ENCODE measurements around the gene NUP210. TPM values are rescaled to one million over a fixed set of nuclear protein-coding genes. Genes with fewer than 3 reads are reported as not detected.

Gene NUP210
- total RNA-seq, 2 experiments from 2014 or later = 196 to 204 TPM

GRCh38 chr3:13333236-13333897 is 86.8 kb downstream of the NUP210 start:
- DNase-seq = no peak
- no peaks in the 10 kb centered on the region for H3K9me3 Mint-ChIP-seq
- peak overlapping the region; percentile 1 for H3K27ac Mint-ChIP-seq
- ChIA-PET POLR2A (no interaction called here), CTCF (interaction anchor here (1.4 kb wide), 1 partner anchor 18 kb away, joined by 3 read pairs; no protein-coding TSS in a partner anchor)
- peaks cover 73% of the 10 kb centered on the region for H3K36me3 Mint-ChIP-seq (ENCODE audit: low read depth)
- no peaks in the 10 kb centered on the region for H3K27me3 Mint-ChIP-seq
- H3K4me3 Mint-ChIP-seq = no peak overlapping the region
- H3K4me1 Mint-ChIP-seq = no peaks in the 10 kb centered on the region

- no peak overlapping the region for H3K4me3 Mint-ChIP-seq
- H3K27ac Mint-ChIP-seq = peak overlapping the region; percentile 83
- no peak for DNase-seq
- ChIA-PET POLR2A (no interaction called here), CTCF (no interaction called here)
- H3K9me3 Mint-ChIP-seq = no peaks in the 10 kb centered on the region
- no peaks in the 10 kb centered on the region for H3K4me1 Mint-ChIP-seq
- H3K27me3 Mint-ChIP-seq = no peaks in the 10 kb centered on the region
- H3K36me3 Mint-ChIP-seq (ENCODE audit: low read depth) = peaks cover 70% of the 10 kb centered on the region
Observed at GRCh38 chr3:13332740-13333139, 87.4 kb downstream of the NUP210 start.

GRCh38 chr3:13332158-13332557 is 88.0 kb downstream of the NUP210 start:
- Mint-ChIP-seq H3K9me3 (no peaks in the 10 kb centered on the region), H3K27me3 (no peaks in the 10 kb centered on the region), H3K36me3 (ENCODE audit: low read depth) (peaks cover 67% of the 10 kb centered on the region), H3K4me1 (no peaks in the 10 kb centered on the region), H3K27ac (peak overlapping the region; percentile 83), H3K4me3 (no peak overlapping the region)
- DNase-seq = no peak
- CTCF ChIA-PET = no interaction called here
- POLR2A ChIA-PET = no interaction called here

- Mint-ChIP-seq H3K9me3 (no peaks in the 10 kb centered on the region), H3K4me1 (no peaks in the 10 kb centered on the region), H3K27ac (peak overlapping the region; percentile 25), H3K4me3 (no peak overlapping the region), H3K27me3 (no peaks in the 10 kb centered on the region), H3K36me3 (ENCODE audit: low read depth) (peaks cover 73% of the 10 kb centered on the region)
- ChIA-PET POLR2A (no interaction called here), CTCF (interaction anchor here (1.1 kb wide), 1 partner anchor 17 kb away, joined by 3 read pairs; no protein-coding TSS in a partner anchor)
- DNase-seq = no peak
Observed at GRCh38 chr3:13329746-13330145, 90.4 kb downstream of the NUP210 start.

GRCh38 chr3:13325892-13326443 is 94.2 kb downstream of the NUP210 start:
- no peak for DNase-seq
- H3K4me3 Mint-ChIP-seq = no peak overlapping the region
- CTCF ChIA-PET = interaction anchor here (0.6 to 1.5 kb wide), 4 partner anchors 9 to 170 kb away, joined by 3 read pairs; no protein-coding TSS in a partner anchor
- no peaks in the 10 kb centered on the region for H3K9me3 Mint-ChIP-seq
- H3K36me3 Mint-ChIP-seq (ENCODE audit: low read depth) = peaks cover 67% of the 10 kb centered on the region
- no peaks in the 10 kb centered on the region for H3K27me3 Mint-ChIP-seq
- no peak overlapping the region for H3K27ac Mint-ChIP-seq
- H3K4me1 Mint-ChIP-seq = no peaks in the 10 kb centered on the region
- POLR2A ChIA-PET = no interaction called here

GRCh38 chr3:13324835-13325501 is 95.2 kb downstream of the NUP210 start:
- H3K36me3 Mint-ChIP-seq (ENCODE audit: low read depth) = peaks cover 64% of the 10 kb centered on the region
- H3K27ac Mint-ChIP-seq = no peak overlapping the region
- no peaks in the 10 kb centered on the region for H3K27me3 Mint-ChIP-seq
- no peaks in the 10 kb centered on the region for H3K4me1 Mint-ChIP-seq
- no peak overlapping the region for H3K4me3 Mint-ChIP-seq
- CTCF ChIA-PET = interaction anchor here (0.8 kb wide), 1 partner anchor 171 kb away, joined by 3 read pairs; no protein-coding TSS in a partner anchor
- no peak for DNase-seq
- no peaks in the 10 kb centered on the region for H3K9me3 Mint-ChIP-seq
- POLR2A ChIA-PET = no interaction called here

GRCh38 chr3:13323822-13324221 is 96.3 kb downstream of the NUP210 start:
- Mint-ChIP-seq H3K4me3 (no peak overlapping the region), H3K9me3 (no peaks in the 10 kb centered on the region), H3K4me1 (no peaks in the 10 kb centered on the region), H3K27me3 (no peaks in the 10 kb centered on the region), H3K27ac (no peak overlapping the region), H3K36me3 (ENCODE audit: low read depth) (peaks cover 63% of the 10 kb centered on the region)
- CTCF ChIA-PET = interaction anchor here (0.8 to 1.6 kb wide), 3 partner anchors 10 to 129 kb away, joined by 3 read pairs; no protein-coding TSS in a partner anchor
- POLR2A ChIA-PET = no interaction called here
- no peak for DNase-seq

- Mint-ChIP-seq H3K4me3 (no peak overlapping the region), H3K27me3 (no peaks in the 10 kb centered on the region), H3K9me3 (no peaks in the 10 kb centered on the region), H3K36me3 (ENCODE audit: low read depth) (peaks cover 66% of the 10 kb centered on the region), H3K4me1 (no peaks in the 10 kb centered on the region), H3K27ac (no peak overlapping the region)
- ChIA-PET POLR2A (no interaction called here), CTCF (interaction anchor here (1.1 to 1.4 kb wide), 2 partner anchors 14 to 32 kb away, joined by 3 read pairs; no protein-coding TSS in a partner anchor)
- DNase-seq = no peak
Observed at GRCh38 chr3:13322324-13322723, 97.8 kb downstream of the NUP210 start.

- H3K27ac Mint-ChIP-seq = no peak overlapping the region
- POLR2A ChIA-PET = no interaction called here
- no peaks in the 10 kb centered on the region for H3K9me3 Mint-ChIP-seq
- CTCF ChIA-PET = no interaction called here
- peaks cover 65% of the 10 kb centered on the region for H3K36me3 Mint-ChIP-seq (ENCODE audit: low read depth)
- H3K4me1 Mint-ChIP-seq = no peaks in the 10 kb centered on the region
- H3K4me3 Mint-ChIP-seq = no peak overlapping the region
- DNase-seq = no peak
- no peaks in the 10 kb centered on the region for H3K27me3 Mint-ChIP-seq
Observed at GRCh38 chr3:13319564-13320220, 100.4 kb downstream of the NUP210 start.

- peaks cover 69% of the 10 kb centered on the region for H3K36me3 Mint-ChIP-seq (ENCODE audit: low read depth)
- POLR2A ChIA-PET = no interaction called here
Observed at GRCh38 chr3:13318626-13319470, 101.3 kb downstream of the NUP210 start.

GRCh38 chr3:13317596-13318320 is 102.4 kb downstream of the NUP210 start:
- ChIA-PET CTCF (interaction anchor here (0.9 kb wide), 1 partner anchor 8 kb away, joined by 3 read pairs; no protein-coding TSS in a partner anchor), POLR2A (no interaction called here)
- Mint-ChIP-seq H3K27ac (peak overlapping the region; percentile 52), H3K9me3 (no peaks in the 10 kb centered on the region), H3K4me3 (no peak overlapping the region), H3K27me3 (no peaks in the 10 kb centered on the region), H3K36me3 (ENCODE audit: low read depth) (peaks cover 67% of the 10 kb centered on the region), H3K4me1 (no peaks in the 10 kb centered on the region)
- no peak for DNase-seq

More at GRCh38 chr3:13318626-13319470, 101.3 kb downstream of the NUP210 start:
- Mint-ChIP-seq H3K4me3 (no peak overlapping the region), H3K27me3 (no peaks in the 10 kb centered on the region), H3K27ac (no peak overlapping the region), H3K9me3 (no peaks in the 10 kb centered on the region), H3K4me1 (no peaks in the 10 kb centered on the region)
- DNase-seq = no peak
- CTCF ChIA-PET = no interaction called here

- Mint-ChIP-seq H3K27me3 (no peaks in the 10 kb centered on the region), H3K9me3 (no peaks in the 10 kb centered on the region), H3K36me3 (ENCODE audit: low read depth) (peaks cover 57% of the 10 kb centered on the region), H3K4me3 (no peak overlapping the region), H3K4me1 (no peaks in the 10 kb centered on the region), H3K27ac (no peak overlapping the region)
- no peak for DNase-seq
- ChIA-PET POLR2A (no interaction called here), CTCF (interaction anchor here (0.6 to 1.0 kb wide), 2 partner anchors 32 to 85 kb away, joined by 3 to 4 read pairs; no protein-coding TSS in a partner anchor)
Observed at GRCh38 chr3:13316603-13317002, 103.5 kb downstream of the NUP210 start.
